ENCODE measurements around the gene PRELID3B.

Gene PRELID3B

GRCh38 chr20:59008715-59009336 is 33.8 kb downstream of the PRELID3B start:
- DNase-seq (ENCODE audit: low spot score), result no peak

GRCh38 chr20:59007665-59008511 is 34.7 kb downstream of the PRELID3B start:
- peak; percentile 63 for DNase-seq (ENCODE audit: low spot score)

GRCh38 chr20:59006864-59007664 is 35.5 kb downstream of the PRELID3B start, which contains the start of gene CTSZ:
Gene CTSZ (minus strand): TSS chr20:59007254. CDS start chr20:59007128, 126 bp downstream.
- DNase-seq (ENCODE audit: low spot score), result no peak

- DNase-seq (ENCODE audit: low spot score), result no peak
Measured at GRCh38 chr20:59006167-59006863, 36.3 kb downstream of the PRELID3B start.

- no peak for DNase-seq (ENCODE audit: low spot score)
Measured at GRCh38 chr20:59005523-59006166, 36.9 kb downstream of the PRELID3B start.

GRCh38 chr20:59004763-59005522 is 37.6 kb downstream of the PRELID3B start:
- peak; percentile 72 for DNase-seq (ENCODE audit: low spot score)

- DNase-seq (ENCODE audit: low spot score), result no peak
Measured at GRCh38 chr20:59004493-59004762, 38.2 kb downstream of the PRELID3B start.

- no peak for DNase-seq (ENCODE audit: low spot score)
Measured at GRCh38 chr20:59003836-59004492, 38.6 kb downstream of the PRELID3B start.

- no peak for DNase-seq (ENCODE audit: low spot score)
Measured at GRCh38 chr20:59002874-59003399, 39.6 kb downstream of the PRELID3B start.

- no peak for DNase-seq (ENCODE audit: low spot score)
Measured at GRCh38 chr20:59002388-59002787, 40.2 kb downstream of the PRELID3B start.

- no peak for DNase-seq (ENCODE audit: low spot score)
Measured at GRCh38 chr20:59001449-59002171, 41.0 kb downstream of the PRELID3B start.

GRCh38 chr20:59001068-59001448 is 41.5 kb downstream of the PRELID3B start:
- no peak for DNase-seq (ENCODE audit: low spot score)

GRCh38 chr20:59000326-59000725 is 42.3 kb downstream of the PRELID3B start:
- DNase-seq (ENCODE audit: low spot score), result no peak

- DNase-seq (ENCODE audit: low spot score), result no peak
Measured at GRCh38 chr20:58998656-58999055, 43.9 kb downstream of the PRELID3B start.

GRCh38 chr20:58997141-58997770 is 45.3 kb downstream of the PRELID3B start:
- no peak for DNase-seq (ENCODE audit: low spot score)

- DNase-seq (ENCODE audit: low spot score), result no peak
Measured at GRCh38 chr20:58996226-58996611, 46.4 kb downstream of the PRELID3B start.

- no peak for DNase-seq (ENCODE audit: low spot score)
Measured at GRCh38 chr20:58995461-58996225, 46.9 kb downstream of the PRELID3B start.

All from pons (tissue), 1 donor.